Sigmoid colon (tissue), 7 donors: ENCODE results near the gene MYOZ1. TPM values are rescaled to one million over a fixed set of nuclear protein-coding genes. Genes with fewer than 3 reads are reported as not detected.

Experiments used
- DNase-seq: peaks from one replicate; pipeline ENCODE4 v3.0.0-alpha.2; 2019
- H3K27ac ChIP-seq, 4 donors: fragments of 200-600 bp; sonication (generic); one replicate each; pipeline ENCODE4 v1.5.1; 2016 to 2019; ENCODE audit warnings: mild to moderate bottlenecking in 1 of 4
- H3K27me3 ChIP-seq, 3 donors: fragments of 200-600 bp; sonication (generic); one replicate each; pipeline ENCODE4 v1.5.1; 2019; ENCODE audit warnings: mild to moderate bottlenecking in 1 of 3
- H3K36me3 ChIP-seq, 4 donors: fragments of 200-600 bp; sonication (generic); one replicate each; pipeline ENCODE4 v1.5.1; 2016 to 2019
- H3K4me1 ChIP-seq, 4 donors: fragments of 200-600 bp; sonication (generic); one replicate each; pipeline ENCODE4 v1.5.1; 2017 to 2019
- H3K4me3 ChIP-seq, 4 donors: fragments of 200-600 bp; sonication (generic); one replicate each; pipeline ENCODE4 v1.5.1; 2017 to 2019; ENCODE audit warnings: mild to moderate bottlenecking in 2 of 4, moderate library complexity in 1 of 4
- H3K9me3 ChIP-seq, 4 donors: fragments of 200-600 bp in 3 of 4; sonication (generic) in 3 of 4; one replicate each; pipeline versions ENCODE4 v1.5.1 to v1.6.1; 2013 to 2019
- CTCF ChIP-seq, 4 experiments: fragments of 450-650 bp in 3 of 4; fragments of 200-600 bp in 1 of 4; IDR thresholded peaks; one replicate each; pipeline ENCODE4 v1.5.1; 2016 to 2019; ENCODE audit warnings: antibody characterized with exemption in 4 of 4, mild to moderate bottlenecking in 3 of 4, moderate library complexity in 2 of 4
- EP300 ChIP-seq, 4 donors: sonication (generic); formaldehyde crosslinking; IDR thresholded peaks; one replicate each; pipeline ENCODE4 v1.6.1; 2017; ENCODE audit warnings: antibody characterized with exemption in 4 of 4
- POLR2A ChIP-seq, 2 donors: fragments of 450-650 bp; IDR thresholded peaks; one replicate each; pipeline ENCODE4 v1.6.1; 2016; ENCODE audit warnings: antibody characterized with exemption in 2 of 2, mild to moderate bottlenecking in 2 of 2, moderate library complexity in 2 of 2
- POLR2AphosphoS5 ChIP-seq, 4 donors: sonication (generic); formaldehyde crosslinking; IDR thresholded peaks; one replicate each; pipeline ENCODE4 v1.6.1; 2017; ENCODE audit warnings: antibody characterized with exemption in 4 of 4
- WGBS, 2 donors: extraction: QIAGEN DNeasy Blood & Tissue Kit; methylation state at CpG; one replicate each; pipeline ENCODE4 v1.1.7; 2013; 5-methylcytosine and 5-hydroxymethylcytosine counted together
- intact Hi-C: fragments of 100-400 bp; cut with DNase I; formaldehyde crosslinking; loops from one replicate; pipeline ENCODE4 v1.15.1; 2023
- polyA plus RNA-seq, 3 donors: library from polyadenylated mRNA; stranded (reverse); fragments of 200-250 nt; gene quantifications; one replicate each; pipeline ENCODE4 v1.2.3, GENCODE V29; 2013
- total RNA-seq, 4 donors: library from RNA; depleted of rRNA; stranded (reverse); fragments of >200 nt; gene quantifications; one replicate each; pipeline ENCODE4 v1.1.0, GENCODE V29; 2016
- donor health status: healthy with polysubstance abuse.
- donor health status: Bipolar disorder and iron deficiency.
- donor health status: healthy.

MYOZ1 gene
- total and polyA plus RNA-seq, 7 donors, result 0.17 to 1.2 TPM; not detected in 5

GRCh38 chr10:73647211-73647874, 6.1 kb upstream of the MYOZ1 start:
- peaks cover 0 to 22% (median 17%) of the 10 kb centered on the region in 4 donors for H3K4me1 ChIP-seq
- TF ChIP-seq POLR2A (IDR thresholded peaks at IDR 0.05) (no peak), POLR2AphosphoS5 (IDR thresholded peaks at IDR 0.05) (peak in 1 of 4 donors; percentile 28)
- H3K9me3 ChIP-seq, result no peaks in the 10 kb centered on the region
- peak overlapping the region; percentile 43 to 67 (median 54) for H3K27ac ChIP-seq
- no peaks in the 10 kb centered on the region for H3K27me3 ChIP-seq
- DNase-seq, result peak; percentile 83
- intact Hi-C loops, result no loop called here
- H3K4me3 ChIP-seq, result peak overlapping the region; percentile 56 to 83 (median 72)
- H3K36me3 ChIP-seq, result no peaks in the 10 kb centered on the region
- 8 to 13% methylated on average over 32 of the region's 32 CpGs for WGBS, 2 donors

GRCh38 chr10:73646598-73647041, 5.3 kb upstream of the MYOZ1 start:
- Histone ChIP-seq H3K36me3 (no peaks in the 10 kb centered on the region), H3K27ac (no peak overlapping the region), H3K4me1 (peaks cover 0 to 22% (median 17%) of the 10 kb centered on the region in 4 donors), H3K4me3 (no peak overlapping the region), H3K27me3 (no peaks in the 10 kb centered on the region), H3K9me3 (no peaks in the 10 kb centered on the region)
- TF ChIP-seq POLR2A (IDR thresholded peaks at IDR 0.05) (no peak), POLR2AphosphoS5 (IDR thresholded peaks at IDR 0.05) (no peak), EP300 (IDR thresholded peaks at IDR 0.05) (no peak), CTCF (IDR thresholded peaks at IDR 0.05) (no peak)
- WGBS, 2 donors, result 95% methylated on average over 9 of the region's 9 CpGs
- intact Hi-C loops, result no loop called here
- DNase-seq, result no peak

DNA sequence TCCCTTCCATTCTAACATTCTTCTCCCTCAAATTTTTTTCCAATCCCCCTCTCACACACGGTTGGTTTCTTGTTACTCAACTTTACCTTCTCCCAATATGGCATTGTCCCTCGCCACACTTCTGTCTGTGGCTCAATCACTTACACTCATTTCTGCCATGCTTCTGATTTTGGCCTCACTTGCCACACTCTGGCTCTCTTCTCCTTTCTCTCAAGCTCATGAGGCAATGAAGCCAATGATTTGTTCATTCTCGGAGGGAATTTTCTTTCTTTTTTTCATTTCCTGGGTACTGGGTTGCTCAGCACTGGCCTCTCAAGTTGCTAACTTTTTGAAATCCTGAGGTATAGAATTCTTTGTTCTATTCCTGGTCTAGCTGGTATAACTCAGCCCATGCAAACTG, 4.0 kb upstream of the MYOZ1 start:
- Histone ChIP-seq H3K4me1 (peaks cover 0 to 20% (median 14%) of the 10 kb centered on the region in 4 donors), H3K9me3 (no peaks in the 10 kb centered on the region), H3K4me3 (no peak overlapping the region), H3K27ac (no peak overlapping the region), H3K27me3 (no peaks in the 10 kb centered on the region), H3K36me3 (no peaks in the 10 kb centered on the region)
- TF ChIP-seq POLR2AphosphoS5 (IDR thresholded peaks at IDR 0.05), result no peak
- no peak for TF ChIP-seq POLR2A (IDR thresholded peaks at IDR 0.05)
- no peak for TF ChIP-seq EP300 (IDR thresholded peaks at IDR 0.05)
- no peak for TF ChIP-seq CTCF (IDR thresholded peaks at IDR 0.05)
- intact Hi-C loops, result no loop called here
- 83 to 87% methylated on average over 3 of the region's 3 CpGs for WGBS, 2 donors
- no peak for DNase-seq

DNA sequence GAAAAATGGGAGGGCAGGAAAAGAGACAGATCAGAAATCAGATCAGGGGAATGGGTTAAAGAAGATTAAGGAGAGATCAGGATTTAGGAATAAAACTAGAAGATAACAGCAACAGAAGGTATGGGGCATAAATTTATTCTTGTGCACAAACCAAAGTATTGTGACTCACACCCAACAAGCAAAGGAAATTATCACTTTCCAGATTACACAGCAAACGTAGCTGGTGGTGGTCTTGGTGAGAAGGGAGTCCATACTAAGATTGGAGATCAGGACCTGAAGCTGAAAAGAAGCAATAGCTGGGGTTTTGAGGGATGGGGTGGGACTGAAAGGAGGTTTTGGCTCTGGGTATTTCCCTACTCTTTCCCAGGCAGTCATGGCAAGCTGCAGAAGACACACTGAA, 3.5 kb upstream of the MYOZ1 start:
- intact Hi-C loops, result loop anchor here (1.0 kb wide), 1 partner anchor 115 kb away; no protein-coding TSS in a partner anchor
- Histone ChIP-seq H3K9me3 (no peaks in the 10 kb centered on the region), H3K27ac (no peak overlapping the region), H3K36me3 (no peaks in the 10 kb centered on the region), H3K4me1 (peaks cover 0 to 20% (median 14%) of the 10 kb centered on the region in 4 donors), H3K27me3 (no peaks in the 10 kb centered on the region), H3K4me3 (no peak overlapping the region)
- WGBS, 2 donors, result 64 to 67% methylated on average over 1 of the region's 1 CpG
- DNase-seq, result no peak
- no peak for TF ChIP-seq POLR2A (IDR thresholded peaks at IDR 0.05)
- TF ChIP-seq CTCF (IDR thresholded peaks at IDR 0.05), result no peak
- TF ChIP-seq POLR2AphosphoS5 (IDR thresholded peaks at IDR 0.05), result no peak
- TF ChIP-seq EP300 (IDR thresholded peaks at IDR 0.05), result no peak

GRCh38 chr10:73644015-73644743, 2.9 kb upstream of the MYOZ1 start:
- no peak overlapping the region for H3K27ac ChIP-seq
- peak; percentile 78 for DNase-seq
- TF ChIP-seq POLR2A (IDR thresholded peaks at IDR 0.05) (no peak), CTCF (IDR thresholded peaks at IDR 0.05) (peak; percentile 87 to 96 (median 94)), POLR2AphosphoS5 (IDR thresholded peaks at IDR 0.05) (no peak)
- intact Hi-C loops, result loop anchor here (1.0 kb wide), 1 partner anchor 115 kb away; no protein-coding TSS in a partner anchor
- H3K9me3 ChIP-seq, result no peaks in the 10 kb centered on the region
- no peak overlapping the region for H3K4me3 ChIP-seq
- no peaks in the 10 kb centered on the region for H3K36me3 ChIP-seq
- WGBS, 2 donors, result 22 to 35% methylated on average over 5 of the region's 5 CpGs
- no peaks in the 10 kb centered on the region for H3K27me3 ChIP-seq
- H3K4me1 ChIP-seq, result peaks cover 0 to 20% (median 14%) of the 10 kb centered on the region in 4 donors
